Measurements from ENCODE around the gene ZNF234.

DNA sequence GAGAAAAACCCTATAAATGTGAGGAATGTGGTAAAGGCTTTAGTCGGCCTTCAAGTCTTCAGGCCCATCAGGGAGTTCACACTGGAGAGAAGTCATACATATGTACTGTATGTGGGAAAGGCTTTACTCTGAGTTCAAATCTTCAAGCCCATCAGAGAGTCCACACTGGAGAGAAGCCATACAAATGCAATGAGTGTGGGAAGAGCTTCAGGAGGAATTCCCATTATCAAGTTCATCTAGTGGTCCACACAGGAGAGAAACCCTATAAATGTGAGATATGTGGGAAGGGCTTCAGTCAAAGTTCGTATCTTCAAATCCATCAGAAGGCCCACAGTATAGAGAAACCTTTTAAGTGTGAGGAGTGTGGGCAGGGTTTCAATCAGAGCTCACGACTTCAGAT is 35.2 kb downstream of the ZNF234 start:
- TF ChIP-seq GATA2 (IDR thresholded peaks at IDR 0.05; ENCODE audit: low read depth, low read length): no peak
- no peak for TF ChIP-seq GATA3 (IDR thresholded peaks at IDR 0.05; ENCODE audit: low read depth, low read length)
